HEK293 (cell line): ENCODE measurements around the gene CSMD2.

ENCODE experiments used
- REST ChIP-seq: fragments of 450-650 bp; formaldehyde crosslinking; IDR thresholded peaks from 2 replicates; pipeline ENCODE4 v1.5.1; 2016; ENCODE audit warnings: missing biosample characterization, missing genetic modification characterization
- ZBTB7A ChIP-seq: fragments of 450-650 bp; formaldehyde crosslinking; IDR thresholded peaks from 2 replicates; pipeline ENCODE4 v1.5.1; 2016; ENCODE audit warnings: low read depth, missing biosample characterization, missing genetic modification characterization
- ZEB2 ChIP-seq: fragments of 450-650 bp; formaldehyde crosslinking; IDR thresholded peaks from 2 replicates; pipeline ENCODE4 v1.5.1; 2016; ENCODE audit warnings: missing biosample characterization, missing genetic modification characterization
- ZFP41 ChIP-seq: fragments of 450-650 bp; formaldehyde crosslinking; IDR thresholded peaks from 2 replicates; pipeline ENCODE4 v1.5.1; 2016; ENCODE audit warnings: missing biosample characterization, missing genetic modification characterization, borderline replicate concordance
- ZNF146 ChIP-seq: fragments of 450-650 bp; formaldehyde crosslinking; IDR thresholded peaks from 2 replicates; pipeline ENCODE4 v1.5.1; 2016; ENCODE audit warnings: missing biosample characterization, missing genetic modification characterization
- ZNF600 ChIP-seq: fragments of 450-650 bp; formaldehyde crosslinking; IDR thresholded peaks from 2 replicates; pipeline ENCODE4 v1.5.1; 2016; ENCODE audit warnings: missing biosample characterization, missing genetic modification characterization
- ZNF830 ChIP-seq: fragments of 450-650 bp; IDR thresholded peaks from 2 replicates; pipeline ENCODE4 v1.5.0; 2018; ENCODE audit warnings: missing biosample characterization, missing genetic modification characterization, low read depth, mild to moderate bottlenecking, moderate library complexity
- TF ChIP-seq, protein P1 (sequence below): fragments of 450-650 bp; formaldehyde crosslinking; IDR thresholded peaks from 2 replicates; pipeline ENCODE4 v1.5.1; 2016; ENCODE audit warnings: missing biosample characterization, missing genetic modification characterization

GRCh38 chr1:34127006-34128000 is 37.7 kb downstream of the CSMD2 start:
- TF ChIP-seq ZFP41 (no peak), REST (tag by site-specific recombination) (no peak), ZNF146 (tag by site-specific recombination) (no peak), ZNF830 (tag by site-specific recombination) (no peak), ZBTB7A (tag by site-specific recombination) (no peak), ZNF600 (tag by site-specific recombination) (no peak), ZEB2 (tag by site-specific recombination) (no peak)
- TF ChIP-seq, protein P1, sequence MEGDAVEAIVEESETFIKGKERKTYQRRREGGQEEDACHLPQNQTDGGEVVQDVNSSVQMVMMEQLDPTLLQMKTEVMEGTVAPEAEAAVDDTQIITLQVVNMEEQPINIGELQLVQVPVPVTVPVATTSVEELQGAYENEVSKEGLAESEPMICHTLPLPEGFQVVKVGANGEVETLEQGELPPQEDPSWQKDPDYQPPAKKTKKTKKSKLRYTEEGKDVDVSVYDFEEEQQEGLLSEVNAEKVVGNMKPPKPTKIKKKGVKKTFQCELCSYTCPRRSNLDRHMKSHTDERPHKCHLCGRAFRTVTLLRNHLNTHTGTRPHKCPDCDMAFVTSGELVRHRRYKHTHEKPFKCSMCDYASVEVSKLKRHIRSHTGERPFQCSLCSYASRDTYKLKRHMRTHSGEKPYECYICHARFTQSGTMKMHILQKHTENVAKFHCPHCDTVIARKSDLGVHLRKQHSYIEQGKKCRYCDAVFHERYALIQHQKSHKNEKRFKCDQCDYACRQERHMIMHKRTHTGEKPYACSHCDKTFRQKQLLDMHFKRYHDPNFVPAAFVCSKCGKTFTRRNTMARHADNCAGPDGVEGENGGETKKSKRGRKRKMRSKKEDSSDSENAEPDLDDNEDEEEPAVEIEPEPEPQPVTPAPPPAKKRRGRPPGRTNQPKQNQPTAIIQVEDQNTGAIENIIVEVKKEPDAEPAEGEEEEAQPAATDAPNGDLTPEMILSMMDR (tag by site-specific recombination): no peak
